ENCODE measurements around the gene PRR36.
"Not testable (repeated sequence)": the region's sequence is repeated elsewhere in the genome, so short reads cannot be mapped to it uniquely, and the experiment has no call there.

PRR36 gene

DNA sequence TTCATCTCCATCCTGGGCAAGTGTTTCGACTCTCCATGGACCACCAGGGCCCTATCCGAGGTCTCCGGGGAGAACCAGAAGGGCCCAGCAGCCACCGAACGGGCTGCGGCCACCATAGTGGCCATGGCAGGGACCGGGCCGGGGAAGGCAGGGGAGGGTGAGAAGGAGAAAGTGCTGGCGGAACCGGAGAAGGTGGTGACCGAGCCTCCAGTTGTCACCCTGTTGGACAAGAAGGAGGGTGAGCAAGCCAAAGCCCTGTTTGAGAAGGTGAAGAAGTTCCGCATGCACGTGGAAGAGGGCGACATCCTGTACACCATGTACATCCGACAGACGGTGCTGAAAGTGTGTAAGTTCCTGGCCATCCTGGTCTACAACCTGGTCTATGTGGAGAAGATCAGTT, 24.8 kb upstream of the PRR36 start:
- no peak for DNase-seq (ENCODE audit: low read depth)

- no peak for DNase-seq (ENCODE audit: low read depth)
These were observed 23.1 kb upstream of the PRR36 start for GRCh38 chr19:7897292-7897691.

- DNase-seq (ENCODE audit: low read depth) = no peak
These were observed 21.4 kb upstream of the PRR36 start for GRCh38 chr19:7895565-7895964.

GRCh38 chr19:7894612-7895309, 20.6 kb upstream of the PRR36 start:
- DNase-seq (ENCODE audit: low read depth) = no peak

GRCh38 chr19:7893362-7894101, 19.3 kb upstream of the PRR36 start:
- DNase-seq (ENCODE audit: low read depth) = not testable (repeated sequence)

- DNase-seq (ENCODE audit: low read depth) = no peak
These were observed 14.6 kb upstream of the PRR36 start for GRCh38 chr19:7888826-7889217.

DNA sequence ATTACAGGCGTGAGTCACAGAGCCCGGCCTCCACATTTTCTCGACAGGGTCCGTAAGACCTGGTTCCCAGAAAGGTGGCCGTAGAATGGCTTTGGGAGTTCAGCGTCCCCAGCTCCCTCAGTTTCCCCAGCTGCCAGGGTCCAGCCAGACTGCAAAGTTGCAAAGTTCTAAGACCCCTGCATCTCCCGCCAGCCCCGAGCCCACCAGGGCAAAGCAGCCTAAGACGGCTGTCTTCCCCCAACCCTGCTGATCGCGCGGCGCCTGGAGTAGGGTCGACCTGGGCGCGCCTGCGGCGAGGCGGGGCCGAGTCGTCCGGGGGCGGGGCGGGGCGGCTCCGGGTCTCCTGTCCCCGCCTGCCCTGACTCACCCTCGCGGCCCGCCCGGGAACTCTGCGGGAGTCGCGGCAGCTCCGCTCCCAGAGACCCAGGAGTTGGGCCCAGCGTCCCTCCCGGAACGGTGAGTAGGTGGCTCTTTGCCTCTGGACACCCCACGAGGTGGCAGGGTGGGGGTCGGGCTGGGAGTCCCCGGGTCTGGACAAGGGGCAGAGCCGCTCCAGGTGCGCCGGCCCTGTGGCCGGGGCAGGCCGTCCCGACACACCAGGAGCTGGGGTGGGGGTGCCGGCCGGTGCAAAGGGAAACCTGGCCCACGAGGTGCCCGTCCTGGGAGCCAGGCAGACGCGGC, 14.1 kb upstream of the PRR36 start, which contains the start of gene LRRC8E:
LRRC8E (plus strand) TSS at position 366 of the 681 bp plus-strand sequence. CDS start 7,094 bp downstream, outside the sequence.
- peak; percentile 44 for DNase-seq (ENCODE audit: low read depth)

DNA sequence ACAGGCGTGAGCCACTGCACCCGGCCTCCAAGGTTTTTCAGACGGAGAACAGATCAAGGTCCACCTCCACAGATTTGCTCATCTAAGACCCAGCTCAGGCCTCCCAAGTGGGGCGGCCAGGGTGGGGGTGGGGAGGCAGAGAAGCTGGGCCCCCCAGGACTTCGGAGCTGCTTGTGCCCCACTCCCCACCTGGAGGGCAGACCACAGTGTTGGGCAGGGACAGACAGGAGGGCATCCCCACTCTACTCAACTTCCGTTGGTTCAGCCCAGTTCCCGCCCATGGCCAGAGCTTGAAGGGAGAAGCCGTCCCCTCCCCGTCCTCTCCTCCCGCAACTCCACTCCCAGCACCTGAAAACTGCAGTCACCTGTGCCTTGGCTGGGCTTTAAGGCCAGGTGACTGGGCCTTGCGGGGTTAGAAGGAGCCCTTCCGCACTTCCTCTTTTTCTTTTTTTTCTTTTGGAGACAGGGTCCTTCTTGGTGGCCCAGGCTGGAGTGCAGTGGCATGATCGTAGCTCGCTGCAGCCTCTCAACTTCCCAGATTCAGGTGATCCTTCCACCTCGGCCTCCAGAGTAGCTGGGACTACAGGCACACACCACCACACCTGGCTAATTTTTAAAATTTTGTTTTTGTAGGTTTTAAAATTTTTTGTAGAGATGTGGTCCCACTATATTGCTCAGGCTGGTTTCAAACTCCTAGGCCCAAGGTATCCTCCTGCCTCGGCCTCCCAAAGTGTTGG, 13.4 kb upstream of the PRR36 start:
- no peak for DNase-seq (ENCODE audit: low read depth)

DNA sequence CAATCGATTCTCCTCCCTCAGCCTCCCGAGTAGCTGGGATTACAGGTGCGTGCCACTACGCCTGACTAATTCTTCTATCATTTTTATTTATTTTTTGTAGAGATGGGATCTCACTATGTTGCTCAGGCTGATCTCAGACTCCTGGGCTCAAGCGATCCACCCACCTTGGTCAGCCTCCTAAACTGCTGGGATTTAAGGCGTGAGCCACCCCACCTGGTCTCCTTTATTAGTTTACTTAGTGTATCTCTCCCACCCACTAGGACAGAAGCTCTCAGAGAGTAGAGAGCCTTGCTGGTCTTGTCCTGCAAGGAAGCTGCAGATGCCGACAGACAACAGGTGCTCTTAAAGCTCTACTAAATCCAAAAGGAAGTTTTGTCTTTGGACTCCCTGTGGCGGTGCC, 11.6 kb upstream of the PRR36 start:
- no peak for DNase-seq (ENCODE audit: low read depth)

- peak; percentile 46 for DNase-seq (ENCODE audit: low read depth)
These were observed 9.8 kb upstream of the PRR36 start for GRCh38 chr19:7883796-7884570.

GRCh38 chr19:7883105-7883504, 8.9 kb upstream of the PRR36 start:
- no peak for DNase-seq (ENCODE audit: low read depth)

DNA sequence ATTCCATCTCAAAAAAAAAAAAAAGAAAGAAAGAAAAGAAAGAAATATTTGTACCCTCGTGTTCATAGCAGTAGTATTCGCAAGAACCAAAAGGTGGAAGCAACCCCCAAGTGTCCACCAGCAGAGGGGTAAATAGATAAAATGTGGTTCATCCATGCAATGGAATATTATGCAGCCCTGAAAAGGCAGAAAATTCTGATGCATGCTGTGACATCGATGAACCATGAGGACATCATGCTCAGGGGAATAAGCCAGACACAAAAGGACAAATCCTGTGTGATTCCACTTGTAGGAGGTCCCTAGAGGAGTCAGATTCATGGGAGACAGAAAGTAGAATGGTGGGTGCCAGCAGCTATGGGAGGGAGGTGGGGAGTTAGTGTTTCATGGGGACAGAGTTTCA, 7.7 kb upstream of the PRR36 start:
- no peak for DNase-seq (ENCODE audit: low read depth)

- DNase-seq (ENCODE audit: low read depth) = no peak
These were observed 5.6 kb upstream of the PRR36 start for GRCh38 chr19:7879836-7880235.

- DNase-seq (ENCODE audit: low read depth) = no peak
These were observed 5.1 kb upstream of the PRR36 start for GRCh38 chr19:7879111-7879807.

GRCh38 chr19:7877249-7877836, 3.2 kb upstream of the PRR36 start:
- DNase-seq (ENCODE audit: low read depth) = no peak

DNA sequence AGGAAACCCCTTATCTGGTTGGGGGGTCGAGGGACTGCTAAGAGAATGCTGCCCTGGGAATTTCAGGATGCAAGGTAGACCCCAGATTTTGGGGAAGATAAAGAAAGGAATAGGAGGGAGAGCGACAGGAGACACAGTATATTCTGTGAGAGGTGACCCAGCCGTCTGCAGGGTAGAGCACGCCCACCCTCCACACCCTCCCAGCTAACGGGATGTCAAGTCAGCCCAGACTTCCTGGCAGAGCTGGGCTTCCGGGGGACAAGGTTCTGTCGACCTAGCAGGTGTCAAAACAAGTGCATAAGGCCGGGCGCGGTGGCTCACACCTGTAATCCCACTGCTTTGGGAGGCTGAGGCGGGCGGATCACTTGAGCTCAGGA, 695 bp upstream of the PRR36 start:
- DNase-seq (ENCODE audit: low read depth) = no peak

DNA sequence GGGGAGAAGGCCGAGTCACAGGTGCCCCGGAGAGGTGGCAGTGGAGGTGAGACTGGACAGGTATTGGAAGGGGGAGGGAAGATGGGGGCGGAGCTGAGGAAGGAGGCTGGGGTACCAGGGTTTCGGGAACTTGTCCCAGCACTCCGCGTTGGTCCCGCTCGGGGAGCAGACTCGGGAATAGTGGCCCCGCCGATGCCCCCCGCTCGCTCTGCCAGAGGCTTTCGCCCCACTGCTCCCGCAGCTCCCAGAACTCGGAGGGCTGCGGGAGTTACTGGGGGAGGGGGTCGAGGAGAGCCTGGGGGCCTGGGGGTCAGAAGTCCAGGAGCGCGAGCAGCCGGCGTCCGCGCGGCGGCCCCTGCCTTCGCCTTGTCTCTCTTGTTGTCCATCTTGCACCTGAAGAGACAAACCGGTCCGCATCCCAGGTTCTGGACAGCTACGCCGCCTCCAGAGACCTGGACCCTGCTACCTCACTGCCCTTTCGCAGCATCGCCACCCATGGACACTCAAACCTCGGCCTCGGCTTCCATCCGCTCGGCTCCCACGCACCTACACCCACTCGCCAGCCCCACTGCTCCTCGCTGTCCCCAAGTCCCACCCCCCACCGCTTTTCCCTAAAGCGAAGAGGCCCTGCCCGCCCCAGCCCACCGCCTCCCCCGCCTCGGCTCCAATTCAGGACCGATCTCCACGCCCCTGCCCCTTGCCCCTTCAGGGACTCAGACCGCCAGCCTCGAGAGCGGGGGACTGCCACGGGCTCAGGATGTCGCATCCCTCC, 700 bp downstream of the PRR36 start:
- no peak for DNase-seq (ENCODE audit: low read depth)

GRCh38 chr19:7872306-7873204, 1.6 kb downstream of the PRR36 start:
- no peak for DNase-seq (ENCODE audit: low read depth)

Measured in GM04504 (cell line).